Activated CD8-positive, alpha-beta memory T cell treated with anti-CD3 and anti-CD28 coated beads for 48 hours (primary cell): ENCODE measurements around the gene METTL4.
"Not testable (repeated sequence)": the region's sequence is repeated elsewhere in the genome, so short reads cannot be mapped to it uniquely, and the experiment has no call there.

Experiments
- DNase-seq, 3 experiments: peaks; one replicate each; pipeline ENCODE4 v3.0.0-alpha.2; 2020; ENCODE audit warnings: low read depth in 2 of 3, low spot score in 2 of 3

The METTL4 gene

DNA sequence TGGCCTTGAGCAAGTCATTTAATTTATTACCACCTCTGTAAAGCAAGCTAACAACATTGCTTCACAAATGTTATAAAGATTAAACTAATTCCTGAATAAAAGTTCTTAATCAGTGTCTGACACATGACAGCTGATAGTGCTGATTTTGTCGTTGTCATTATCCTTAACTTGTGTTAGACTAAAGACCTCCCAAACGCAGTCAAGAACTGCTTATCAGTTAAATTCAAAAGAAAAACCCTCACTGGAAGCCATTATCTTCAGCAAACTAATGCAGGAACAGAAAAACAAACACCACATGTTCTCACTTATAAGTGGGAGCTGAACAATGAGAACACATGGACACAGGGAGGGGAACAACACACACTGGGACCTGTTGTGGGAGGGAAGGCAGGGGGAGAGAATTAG lies 46.5 kb downstream of the METTL4 start:
- DNase-seq, result not testable (repeated sequence)

DNA sequence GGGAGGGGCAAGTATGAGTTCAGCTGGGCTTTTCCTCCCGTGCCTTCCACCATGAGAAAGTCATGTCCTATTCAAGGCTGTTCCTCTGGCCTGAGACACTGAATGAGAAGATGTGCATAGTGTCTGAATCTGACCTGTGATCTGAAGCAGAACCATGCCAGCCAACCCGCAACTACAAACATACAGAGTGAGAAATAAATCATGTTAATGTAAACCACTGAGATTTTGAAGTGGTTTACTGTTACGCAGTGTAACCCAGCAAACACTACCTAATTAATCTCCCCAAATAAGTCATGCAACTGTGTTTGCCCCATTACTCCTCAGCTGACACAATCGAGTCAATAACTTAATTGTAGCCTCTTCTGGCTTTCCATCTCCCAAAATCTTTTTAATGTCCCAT lies 49.2 kb downstream of the METTL4 start:
- no peak for DNase-seq

DNA sequence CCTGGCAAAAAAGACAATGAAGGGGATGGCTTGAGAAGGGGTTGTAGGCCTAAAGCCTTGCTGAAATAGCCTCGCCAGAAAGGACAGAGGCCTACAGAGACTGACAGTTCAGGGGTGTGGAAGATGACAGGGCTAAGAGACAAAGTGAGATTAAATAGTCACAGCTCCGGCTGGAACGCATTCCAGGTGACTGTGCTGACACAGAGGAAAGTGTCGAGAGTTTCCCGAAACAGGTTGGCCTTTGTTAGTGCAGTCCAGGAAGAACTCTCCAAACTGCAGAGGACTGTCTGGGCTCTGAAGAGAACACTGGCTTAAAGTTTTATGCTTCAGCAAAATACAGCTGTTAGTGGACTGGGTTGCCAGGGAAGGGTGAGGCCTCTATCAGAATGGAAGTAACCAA lies 52.8 kb downstream of the METTL4 start:
- DNase-seq, result no peak

DNA sequence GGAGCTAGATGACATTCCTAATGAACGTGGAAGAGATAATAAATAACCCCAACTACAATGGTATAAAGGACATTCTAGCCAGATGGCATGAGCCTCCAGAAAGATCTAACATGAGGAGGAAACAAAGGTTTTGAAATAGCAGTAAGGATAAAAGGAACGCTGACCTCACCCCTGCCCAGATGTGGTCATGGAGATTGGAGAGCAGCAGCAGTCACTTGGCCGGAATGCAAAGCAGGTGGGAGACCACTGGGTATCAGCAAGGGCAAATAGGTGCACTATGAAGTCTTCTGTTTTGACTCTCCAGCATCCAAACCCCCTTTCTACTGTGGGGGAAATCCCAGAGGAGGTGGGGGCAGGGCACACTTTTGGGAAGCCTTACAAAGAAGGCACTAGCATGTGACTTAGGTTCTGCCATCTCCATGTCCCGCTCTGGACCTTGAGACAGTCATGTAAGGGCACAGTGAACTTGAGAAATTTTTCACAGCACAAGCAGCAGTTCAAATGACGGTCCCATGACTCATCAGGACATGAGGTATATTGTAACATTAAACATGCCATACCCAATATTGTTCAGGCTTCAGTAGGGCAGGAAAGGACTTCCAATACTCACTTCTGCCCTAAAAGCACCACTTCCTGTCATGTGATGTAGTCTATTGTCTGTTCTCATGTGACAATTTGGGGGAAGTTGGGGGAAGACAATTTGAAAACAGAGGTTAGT lies 55.2 kb downstream of the METTL4 start:
- no peak for DNase-seq

DNA sequence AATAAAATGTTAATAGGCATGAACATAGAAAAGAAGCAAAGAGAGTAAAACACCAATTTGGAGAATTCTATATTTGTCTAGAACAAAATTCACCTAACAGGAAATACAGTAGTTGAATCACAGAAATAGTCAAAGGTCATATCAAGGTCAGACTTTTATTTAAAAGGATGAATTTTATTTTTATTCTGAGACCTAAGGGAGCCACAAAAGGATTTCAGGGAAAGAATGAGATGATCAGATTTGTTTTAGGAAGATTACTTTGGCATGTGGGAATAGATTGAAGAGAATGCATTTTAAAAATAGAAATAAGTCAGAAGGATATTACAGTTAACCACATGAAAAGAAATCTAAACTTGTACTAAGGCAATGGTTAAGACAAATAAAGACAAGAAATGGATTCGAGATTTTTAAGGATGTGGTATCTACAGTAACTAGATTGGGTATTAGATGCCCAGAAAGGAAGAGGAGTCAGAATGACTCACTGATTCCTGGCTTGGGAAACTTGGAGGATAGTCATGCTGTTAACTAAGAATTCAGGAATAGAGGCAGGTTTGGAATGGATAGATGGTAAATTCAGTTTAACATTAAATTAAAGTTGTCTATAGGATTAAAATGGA lies 56.0 kb downstream of the METTL4 start:
- no peak for DNase-seq

DNA sequence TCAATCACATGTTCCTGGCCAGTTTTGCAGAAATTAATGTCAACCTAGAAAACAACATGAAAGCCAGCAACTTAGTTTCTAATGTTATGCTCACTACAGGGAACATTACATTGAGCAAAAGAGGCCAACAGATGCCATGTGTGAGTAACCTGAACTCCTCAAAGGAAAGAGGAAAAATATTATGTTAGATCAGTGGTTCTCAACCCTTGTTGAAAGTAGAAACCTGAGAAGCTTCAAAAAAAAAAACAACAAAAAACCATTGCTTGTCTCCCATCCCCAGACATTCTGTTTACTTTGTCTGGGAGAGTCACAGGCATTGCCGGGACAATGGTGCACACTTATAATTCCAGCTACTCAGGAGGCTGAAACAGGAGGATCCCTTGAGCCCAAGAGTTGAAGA lies 57.7 kb downstream of the METTL4 start:
- DNase-seq, result no peak

DNA sequence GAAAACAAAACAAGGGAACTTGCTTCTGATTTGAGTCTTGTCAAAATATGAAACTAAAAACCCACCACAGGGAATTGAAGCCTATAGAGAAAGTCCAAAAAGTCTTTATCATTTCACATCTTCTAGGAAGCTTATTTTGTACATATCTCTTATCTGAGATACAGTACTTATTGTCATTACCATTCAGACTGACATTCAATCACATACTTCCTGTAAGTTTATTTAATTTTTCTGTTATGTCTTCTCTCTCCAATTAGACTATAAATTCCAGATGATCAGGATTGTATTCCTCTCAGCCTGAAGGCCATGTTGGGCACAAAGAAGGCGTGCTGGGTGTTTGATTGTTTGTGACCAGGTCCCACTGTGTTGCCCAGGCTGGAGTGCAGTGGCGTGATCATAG lies 59.2 kb downstream of the METTL4 start:
- DNase-seq, result no peak

DNA sequence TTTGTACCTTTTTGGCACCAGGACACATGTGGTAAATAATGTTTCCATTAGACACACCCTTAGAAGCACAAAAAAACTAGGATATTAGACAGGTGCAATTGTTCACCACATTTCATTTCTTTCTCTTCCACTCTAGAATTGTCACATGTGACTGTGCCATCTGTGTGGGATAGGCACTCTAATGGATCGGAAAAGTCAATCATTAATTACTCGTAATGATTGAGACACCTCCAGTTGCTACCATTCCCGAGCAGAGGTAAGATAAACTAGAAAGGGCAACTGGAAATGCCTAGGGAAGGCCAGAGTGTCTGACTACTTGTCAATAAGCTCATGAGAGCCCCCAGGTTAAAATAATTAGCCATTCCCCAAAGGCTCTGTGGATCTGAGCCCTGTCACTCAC lies 59.9 kb downstream of the METTL4 start:
- DNase-seq, result no peak

DNA sequence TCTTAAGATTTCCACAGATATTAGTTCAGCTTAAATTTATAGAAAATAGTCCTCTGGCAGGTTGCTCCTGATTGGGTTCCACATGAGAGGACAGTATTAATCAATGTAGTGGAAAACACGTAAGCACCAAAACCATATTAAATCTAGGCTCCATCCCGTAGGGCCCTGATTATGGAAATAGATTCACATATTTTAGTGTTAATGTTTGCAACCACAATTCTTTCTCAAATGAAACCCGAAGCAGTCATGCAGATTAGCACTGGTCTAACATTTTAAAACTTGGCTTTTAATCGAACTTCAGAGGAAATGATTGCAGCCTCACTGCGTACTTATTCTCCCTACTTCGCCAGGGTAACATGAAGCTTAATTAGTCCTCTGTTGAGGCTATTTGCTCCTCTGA lies 60.9 kb downstream of the METTL4 start:
- no peak for DNase-seq

DNA sequence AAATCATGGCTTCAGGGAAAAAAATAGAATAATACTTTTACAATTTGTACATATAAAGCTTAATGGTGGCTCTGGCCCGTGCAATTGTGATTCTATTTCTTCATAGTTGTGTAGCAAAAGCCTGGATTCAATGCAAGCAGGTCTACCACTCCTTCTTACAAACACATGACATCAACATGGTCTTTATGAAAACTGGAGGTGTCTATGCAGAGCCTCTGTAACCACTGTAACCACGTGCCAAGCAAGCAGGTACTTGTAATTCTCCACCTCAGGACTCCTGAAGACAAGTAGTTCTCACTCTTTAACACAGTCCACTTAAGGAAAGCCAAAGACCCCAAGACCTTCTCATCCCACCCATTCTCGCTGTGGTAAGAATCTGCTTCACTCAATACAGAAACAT lies 62.6 kb downstream of the METTL4 start:
- no peak for DNase-seq

DNA sequence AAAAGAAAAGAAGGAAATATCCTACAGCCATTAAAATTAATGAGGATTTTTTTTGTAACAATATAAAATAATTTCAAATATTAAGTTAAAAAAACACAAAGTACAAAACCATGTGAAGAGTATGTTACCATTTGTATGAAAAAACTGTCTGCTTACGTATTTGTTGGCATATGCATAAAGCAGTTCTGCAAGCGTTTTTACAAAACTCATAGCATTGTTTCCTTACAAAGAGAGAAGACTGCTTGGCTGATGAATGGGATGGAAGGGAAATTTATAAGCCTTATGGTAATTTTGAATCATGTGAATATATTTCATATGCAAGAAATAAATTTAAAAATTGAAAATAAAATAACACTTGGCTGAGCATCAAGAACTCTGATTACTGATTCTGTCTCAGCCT lies 63.1 kb downstream of the METTL4 start:
- DNase-seq, result no peak

DNA sequence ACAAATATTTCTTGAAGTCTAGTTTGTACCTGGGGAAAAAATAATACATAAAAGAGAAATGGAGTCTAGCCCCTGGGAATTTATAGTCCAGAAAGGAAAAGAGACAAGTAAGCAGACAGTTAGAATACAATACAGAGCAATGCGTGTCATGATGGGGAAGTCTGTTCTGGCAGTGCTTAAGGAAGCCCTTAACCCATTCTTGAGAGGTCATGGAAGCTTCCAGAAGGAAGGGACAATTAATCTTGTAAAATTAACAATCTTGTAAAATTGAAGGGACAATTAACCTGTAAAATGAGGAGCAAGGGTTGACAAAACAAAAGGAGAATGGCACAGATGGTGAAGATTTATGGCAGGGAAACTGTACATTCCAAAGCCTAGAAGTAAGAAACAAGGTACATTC lies 66.7 kb downstream of the METTL4 start:
- no peak for DNase-seq

DNA sequence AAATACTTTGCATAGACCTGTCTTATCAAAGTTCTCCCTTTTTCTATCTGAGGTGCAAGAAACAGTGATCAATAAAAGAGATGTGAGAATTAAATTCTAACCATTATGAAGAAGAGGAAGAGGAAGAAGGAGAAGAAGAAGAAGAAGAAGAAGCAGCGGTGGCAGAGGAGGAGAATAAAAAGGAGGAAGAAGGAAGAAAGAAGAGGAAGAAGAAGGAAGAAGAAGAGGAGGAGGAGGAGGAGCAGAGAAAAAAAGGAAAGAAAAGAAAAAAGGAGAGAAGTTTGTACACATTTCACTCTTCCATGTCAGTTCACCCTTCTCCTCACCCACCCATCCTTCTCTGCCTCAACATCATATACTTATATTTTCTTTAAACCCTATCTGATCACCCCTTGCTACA lies 68.4 kb downstream of the METTL4 start:
- no peak for DNase-seq

DNA sequence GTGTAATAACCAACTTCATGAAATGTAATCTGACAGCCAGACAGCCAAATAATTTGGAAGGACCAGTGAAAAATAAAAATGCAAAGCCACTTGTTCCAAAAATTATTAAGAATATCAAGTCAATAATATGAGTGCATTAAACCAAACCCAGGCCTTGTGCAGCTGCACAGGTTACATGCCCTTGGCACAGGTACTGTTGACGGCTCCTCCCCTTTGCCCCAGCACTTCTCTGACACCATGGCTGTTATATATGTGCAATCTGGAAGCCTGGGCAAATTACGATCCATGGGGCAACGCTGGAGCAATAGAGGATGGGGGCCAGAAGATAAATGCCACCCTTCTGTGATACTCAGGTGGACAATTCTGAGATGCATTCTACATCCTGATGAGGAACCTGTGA lies 68.9 kb downstream of the METTL4 start:
- no peak for DNase-seq

DNA sequence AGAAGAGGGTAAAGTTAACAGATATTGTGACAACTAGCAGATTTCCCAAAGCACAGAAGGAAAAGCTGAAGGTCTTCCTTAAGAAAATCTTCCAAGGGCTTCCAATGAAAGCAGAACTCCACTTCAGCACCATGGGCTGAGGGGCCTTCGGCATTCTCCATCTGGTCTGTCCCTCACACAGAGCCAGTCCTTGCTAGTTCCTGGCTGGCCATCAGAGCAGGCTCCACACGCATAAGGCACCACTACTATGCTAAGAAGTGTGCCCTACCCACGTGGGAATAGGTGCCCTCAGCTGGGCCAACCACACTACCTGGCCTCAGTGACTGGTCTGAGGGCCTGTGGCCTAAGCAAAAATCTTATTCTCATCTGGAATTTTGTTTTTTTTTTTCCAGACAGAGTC lies 73.5 kb downstream of the METTL4 start:
- DNase-seq, result no peak

DNA sequence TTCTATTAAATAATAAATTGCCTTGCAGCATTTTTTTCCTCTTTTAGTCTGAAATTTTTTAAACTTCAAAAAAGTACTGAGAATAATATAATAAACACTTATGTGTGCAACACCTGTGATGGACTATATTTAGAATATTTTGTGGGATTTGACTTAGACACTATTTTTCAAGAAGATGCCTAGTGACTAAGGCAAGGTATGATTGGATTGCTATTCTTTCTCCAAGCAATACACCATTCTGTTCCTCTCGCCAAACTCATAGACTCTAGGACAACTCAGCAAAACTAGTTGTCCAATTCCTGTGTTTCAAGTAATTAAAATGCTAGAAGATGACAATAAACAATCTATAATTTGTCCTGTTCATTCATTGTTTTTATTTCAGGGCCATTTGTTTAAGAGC lies 75.9 kb downstream of the METTL4 start:
- no peak for DNase-seq

DNA sequence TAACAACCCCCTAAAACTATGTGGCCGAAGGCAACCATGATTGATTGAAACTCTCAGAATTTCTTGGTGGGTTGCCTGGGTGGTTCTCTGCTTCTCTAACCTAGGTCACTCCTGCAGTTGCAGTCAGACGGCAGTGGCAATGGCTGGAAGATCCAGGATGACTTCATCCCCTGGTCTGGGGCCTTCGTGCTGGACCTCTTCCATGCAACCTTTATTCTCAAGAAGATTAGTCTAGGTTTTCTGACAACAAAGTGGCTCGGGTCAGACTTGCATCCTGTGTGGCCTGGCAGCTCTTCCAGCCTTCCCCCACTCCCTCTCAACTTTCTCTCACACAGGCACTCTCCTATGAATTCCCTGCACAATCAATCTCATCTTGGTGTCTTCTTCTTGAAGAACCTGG lies 76.4 kb downstream of the METTL4 start:
- DNase-seq, result no peak
